HepG2 (cell line): ENCODE results near the gene ANAPC10. TPM values are rescaled to one million over a fixed set of nuclear protein-coding genes. Genes with fewer than 3 reads are reported as not detected.

Source experiments
- AHDC1 ChIP-seq: sonication (generic); formaldehyde crosslinking; IDR thresholded peaks from 2 replicates; pipeline ENCODE4 v1.5.1; 2020; ENCODE audit warnings: mild to moderate bottlenecking, missing genetic modification reagents, borderline replicate concordance
- AHR ChIP-seq: IDR thresholded peaks from 2 replicates; pipeline ENCODE4 v1.6.1; 2018; ENCODE audit warnings: missing genetic modification reagents, missing compliant biosample characterization
- AKAP8 ChIP-seq: sonication (generic); formaldehyde crosslinking; IDR thresholded peaks from 2 replicates; pipeline ENCODE4 v1.5.1; 2020; ENCODE audit warnings: mild to moderate bottlenecking, missing genetic modification reagents
- CEBPZ ChIP-seq: IDR thresholded peaks from 2 replicates; pipeline ENCODE4 v1.6.1; 2012; ENCODE audit warnings: low read length, improper control_type of control experiment
- CENPT ChIP-seq: sonication (generic); formaldehyde crosslinking; IDR thresholded peaks from 2 replicates; pipeline ENCODE4 v1.8.0; 2022; ENCODE audit warnings: low read depth, mild to moderate bottlenecking, moderate library complexity, missing genetic modification reagents
- CHCHD3 ChIP-seq: sonication (generic); formaldehyde crosslinking; IDR thresholded peaks from 2 replicates; pipeline ENCODE4 v1.8.0; 2022; ENCODE audit warnings: mild to moderate bottlenecking, missing genetic modification reagents, moderate library complexity
- EP300 ChIP-seq, 3 experiments: sonication (generic) in 1 of 3; formaldehyde crosslinking in 1 of 3; IDR thresholded peaks; 2 replicates each; pipeline versions ENCODE4 v1.5.1 to v1.6.1; 2011 to 2020; ENCODE audit warnings: low read depth in 2 of 3, low read length in 2 of 3, borderline replicate concordance in 1 of 3, improper control_type of control experiment in 1 of 3, mild to moderate bottlenecking in 1 of 3, missing genetic modification reagents in 1 of 3, moderate library complexity in 1 of 3
- FOXP1 ChIP-seq, 2 experiments: fragments of 450-650 bp in 1 of 2; IDR thresholded peaks; 2 replicates each; pipeline ENCODE4 v1.6.1; 2017 to 2018; ENCODE audit warnings: antibody characterized with exemption in 1 of 2
- HOXD1 ChIP-seq: sonication (generic); formaldehyde crosslinking; IDR thresholded peaks from 2 replicates; pipeline ENCODE4 v1.5.0; 2020; ENCODE audit warnings: missing genetic modification reagents
- NFIC ChIP-seq: IDR thresholded peaks from 2 replicates; pipeline ENCODE4 v1.6.1; 2012; ENCODE audit warnings: mild to moderate bottlenecking, low read length, inconsistent platforms
- RORA ChIP-seq: sonication (generic); formaldehyde crosslinking; IDR thresholded peaks from 2 replicates; pipeline ENCODE4 v1.5.0; 2020; ENCODE audit warnings: mild to moderate bottlenecking, missing genetic modification reagents, moderate library complexity
- SIX1 ChIP-seq: sonication (generic); formaldehyde crosslinking; IDR thresholded peaks from 2 replicates; pipeline ENCODE4 v1.4.0; 2020; ENCODE audit warnings: missing genetic modification reagents, borderline replicate concordance
- SMAD9 ChIP-seq: sonication (generic); formaldehyde crosslinking; IDR thresholded peaks from 2 replicates; pipeline ENCODE4 v1.5.1; 2020; ENCODE audit warnings: mild to moderate bottlenecking, missing genetic modification reagents
- TRIM24 ChIP-seq: sonication (generic); formaldehyde crosslinking; IDR thresholded peaks from 2 replicates; pipeline ENCODE4 v1.8.0; 2022; ENCODE audit warnings: mild to moderate bottlenecking, missing genetic modification reagents
- ZC3H4 ChIP-seq: sonication (generic); formaldehyde crosslinking; IDR thresholded peaks from 2 replicates; pipeline ENCODE4 v1.4.0; 2020; ENCODE audit warnings: missing genetic modification reagents, borderline replicate concordance
- ZFP36 ChIP-seq: fragments of 150-350 bp; IDR thresholded peaks from 2 replicates; pipeline ENCODE4 v1.6.1; 2018; ENCODE audit warnings: borderline replicate concordance, low read length, low read depth; ENCODE audit not compliant: partially characterized antibody
- ZNF605 ChIP-seq: sonication (generic); formaldehyde crosslinking; IDR thresholded peaks from 2 replicates; pipeline ENCODE4 v1.8.0; 2022; ENCODE audit warnings: mild to moderate bottlenecking, missing genetic modification reagents
- ZSCAN5A ChIP-seq: sonication (generic); formaldehyde crosslinking; IDR thresholded peaks from 2 replicates; pipeline ENCODE4 v1.8.0; 2022; ENCODE audit warnings: mild to moderate bottlenecking, missing genetic modification reagents, borderline replicate concordance
- polyA plus RNA-seq, 8 experiments: library from polyadenylated mRNA; depleted of rRNA in 3 of 8; stranded (reverse) in 7 of 8; unstranded in 1 of 8; fragments of >200 nt; fragmentation: Illumina TruSeq in 4 of 8; extraction: Trizol in 4 of 8; gene quantifications; 2 replicates each; pipeline versions ENCODE4 v1.2.1 to v1.2.3, GENCODE V29; 2011 to 2016; ENCODE audit warnings: low read depth in 4 of 8, missing spikeins in 1 of 8, mixed read lengths in 1 of 8; ENCODE audit not compliant: insufficient read depth in 1 of 8
- total RNA-seq, 5 experiments: library from RNA; depleted of rRNA; stranded (reverse); fragments of >200 nt; fragmentation: Illumina TruSeq; extraction: Trizol; gene quantifications; 2 replicates each; pipeline ENCODE4 v1.2.3, GENCODE V29; 2016; ENCODE audit warnings: low read depth in 1 of 5

Gene ANAPC10
- total and polyA plus RNA-seq, 2 of the 13 experiments (the other 11 are each of a cell fraction or from before 2014, with no cell fraction given), result 21.9 to 32.7 TPM

- TF ChIP-seq AHDC1 (CRISPR knock-in tag), result no peak
- no peak for TF ChIP-seq EP300 (IDR thresholded peaks at IDR 0.05; ENCODE audit: low read depth in 2 of 2, low read length in 2 of 2)
- peak; percentile 56; the same call in 1 of the 2 replicates for TF ChIP-seq EP300 (CRISPR knock-in tag; IDR thresholded peaks at IDR 0.05; ENCODE audit: borderline replicate concordance)
- no peak for TF ChIP-seq CENPT (CRISPR knock-in tag)
- TF ChIP-seq ZNF605 (CRISPR knock-in tag), result peak; percentile 88
- peak; percentile 70; the same call in 1 of the 2 replicates for TF ChIP-seq AHR (CRISPR knock-in tag)
- TF ChIP-seq FOXP1 (IDR thresholded peaks at IDR 0.05), result no peak
- TF ChIP-seq FOXP1 (CRISPR knock-in tag; IDR thresholded peaks at IDR 0.05), result no peak
- no peak for TF ChIP-seq TRIM24
- peak; percentile 67; the same call in 1 of the 2 replicates for TF ChIP-seq HOXD1
- peak; percentile 69; the same call in 1 of the 2 replicates for TF ChIP-seq ZSCAN5A (CRISPR knock-in tag)
- TF ChIP-seq SMAD9 (CRISPR knock-in tag), result no peak
- TF ChIP-seq NFIC, result peak; percentile 33; the same call in 1 of the 2 replicates
- no peak for TF ChIP-seq AKAP8 (CRISPR knock-in tag)
- peak; percentile 73; the same call in 1 of the 2 replicates for TF ChIP-seq CHCHD3 (CRISPR knock-in tag)
- no peak for TF ChIP-seq ZFP36
- no peak for TF ChIP-seq RORA
- no peak for TF ChIP-seq SIX1 (CRISPR knock-in tag)
- no peak for TF ChIP-seq ZC3H4 (CRISPR knock-in tag)
- TF ChIP-seq CEBPZ, result no peak
Observed at GRCh38 chr4:145097821-145098674, at the start of gene ANAPC10, which contains the start of gene ABCE1 (continued).
